Peyer's patch (tissue), 4 donors: ENCODE results near the gene ELAVL1.

Source experiments
- CTCF ChIP-seq, 6 experiments: fragments of 450-650 bp in 4 of 6; fragments of 200-600 bp in 2 of 6; sonication (generic) in 1 of 6; IDR thresholded peaks; one replicate each; pipeline ENCODE4 v1.5.1; 2017 to 2019; ENCODE audit warnings: antibody characterized with exemption in 6 of 6, mild to moderate bottlenecking in 3 of 6, moderate library complexity in 1 of 6
- POLR2A ChIP-seq, 2 donors: fragments of 450-650 bp; IDR thresholded peaks; one replicate each; pipeline ENCODE4 v1.5.1; 2017; ENCODE audit warnings: antibody characterized with exemption in 2 of 2, mild to moderate bottlenecking in 2 of 2, moderate library complexity in 2 of 2

GRCh38 chr19:7981199-7981598, 24.2 kb downstream of the ELAVL1 start:
- no peak for TF ChIP-seq CTCF (IDR thresholded peaks at IDR 0.05)
- no peak for TF ChIP-seq POLR2A (IDR thresholded peaks at IDR 0.05)
